K562 (cell line): ENCODE results near the gene EPN2. TPM values are rescaled to one million over a fixed set of nuclear protein-coding genes. Genes with fewer than 3 reads are reported as not detected.

Source experiments
- ATAC-seq: fragments of 200-7000 bp; cut with Tn5 transposase; 3 replicates; pipeline ENCODE4 v1.9.1; 2020; ENCODE audit warnings: moderate library complexity
- BruUV-seq: library from RNA; stranded (reverse); fragments of 400-500 nt; replicated peaks from 2 replicates; lab custom pipeline; 2021; lab: Mats Ljungman, UMichigan
- CTCF ChIA-PET: fragments of 300-600 bp; formaldehyde crosslinking; extraction: SDS; loops from one replicate; lab custom pipeline; 2021; ENCODE audit warnings: low intra/inter-chr PET ratio; lab: Yijun Ruan, JAX
- POLR2A ChIA-PET: fragments of 300-600, 350-650 bp; sonication (Branson Sonifier 250); formaldehyde crosslinking; extraction: SDS; loops from one replicate; lab custom pipeline; 2021; ENCODE audit warnings: antibody characterized with exemption, inconsistent platforms; lab: Yijun Ruan, JAX
- DNase-seq, 4 experiments: peaks; one replicate each; pipeline versions ENCODE4 v3.0.0 to v3.0.0-alpha.2; 2011 to 2018; ENCODE audit warnings: low spot score in 3 of 4, mixed read lengths in 3 of 4; ENCODE audit errors: extremely low read depth in 1 of 4
- FAIRE-seq: peaks from 2 replicates; lab custom pipeline; 2011; peaks lifted over from hg19 to GRCh38; lab: Jason Lieb, UNC
- H2AFZ ChIP-seq: 2 replicates; pipeline ENCODE4 v1.6.0; 2011; ENCODE audit warnings: low read depth, low read length, control low read depth, inconsistent platforms
- H3K27ac ChIP-seq: fragments of 200-600 bp; 3 replicates; pipeline ENCODE4 v1.8.0; 2011; ENCODE audit warnings: low read depth, mild to moderate bottlenecking, control low read depth, inconsistent platforms, low read length, moderate library complexity, mixed read lengths; ENCODE audit errors: extremely low read depth
- H3K27me3 ChIP-seq, 2 experiments: fragments of 300-600 bp in 1 of 2; 2 replicates in 1 of 2; 3 replicates in 1 of 2; pipeline versions ENCODE4 v1.6.0 to v1.8.0; 2011; ENCODE audit warnings: inconsistent platforms in 2 of 2, low read length in 2 of 2, mild to moderate bottlenecking in 1 of 2, mixed read lengths in 1 of 2, moderate library complexity in 1 of 2; ENCODE audit not compliant: control insufficient read depth in 2 of 2, insufficient read depth in 2 of 2
- H3K36me3 ChIP-seq: fragments of 300-600 bp; 3 replicates; pipeline ENCODE4 v1.8.0; 2011; ENCODE audit warnings: mild to moderate bottlenecking, low read length, inconsistent platforms; ENCODE audit not compliant: control insufficient read depth, insufficient read depth
- H3K4me1 ChIP-seq, 2 experiments: fragments of 200-600 bp in 1 of 2; replicated peaks in 1 of 2; 2 replicates in 1 of 2; 3 replicates in 1 of 2; pipeline versions ENCODE4 v1.5.1 to v1.8.0; 2011; ENCODE audit warnings: inconsistent platforms in 2 of 2, low read length in 2 of 2, mild to moderate bottlenecking in 1 of 2, mixed read lengths in 1 of 2, moderate library complexity in 1 of 2; ENCODE audit not compliant: control insufficient read depth in 2 of 2, insufficient read depth in 2 of 2
- H3K4me2 ChIP-seq: 2 replicates; pipeline ENCODE4 v1.6.1; 2011; ENCODE audit warnings: low read length, control low read depth, inconsistent platforms, mixed read lengths; ENCODE audit not compliant: insufficient read depth
- H3K4me3 ChIP-seq: fragments of 200-600 bp; sonication (generic), shearing (Covaris generic); 2 replicates; pipeline ENCODE4 v1.5.1; 2016; ENCODE audit warnings: control low read depth, inconsistent platforms
- H3K79me2 ChIP-seq: fragments of 200-600 bp; 3 replicates; pipeline ENCODE4 v1.8.0; 2011; ENCODE audit warnings: low read length, inconsistent platforms; ENCODE audit not compliant: control insufficient read depth, insufficient read depth
- H3K9ac ChIP-seq, 2 experiments: 2 replicates each; pipeline versions ENCODE4 v1.6.0 to v1.6.1; 2011; ENCODE audit warnings: low read depth in 2 of 2, low read length in 2 of 2, control low read depth in 1 of 2, inconsistent platforms in 1 of 2, mild to moderate bottlenecking in 1 of 2, mixed read lengths in 1 of 2; ENCODE audit not compliant: insufficient read depth in 1 of 2
- H3K9me1 ChIP-seq: one replicate; pipeline ENCODE4 v1.6.0; 2011; ENCODE audit warnings: inconsistent platforms, mild to moderate bottlenecking, low read length, moderate library complexity; ENCODE audit not compliant: control insufficient read depth, insufficient read depth
- H3K9me3 ChIP-seq: replicated peaks from 2 replicates; pipeline ENCODE4 v1.5.1; 2011; ENCODE audit warnings: low read depth, low read length, inconsistent platforms; ENCODE audit not compliant: control insufficient read depth, insufficient read depth
- H4K20me1 ChIP-seq: replicated peaks from 2 replicates; pipeline ENCODE4 v1.6.1; 2011; ENCODE audit warnings: low read length, inconsistent platforms, mixed read lengths; ENCODE audit not compliant: control insufficient read depth, insufficient read depth
- BCOR ChIP-seq: fragments of 450-650 bp; IDR thresholded peaks from 2 replicates; pipeline ENCODE4 v1.6.1; 2016
- CREB5 ChIP-seq: fragments of 250-450 bp; sonication (Bioruptor Pico); IDR thresholded peaks from 2 replicates; pipeline ENCODE4 v1.5.0; 2020; ENCODE audit warnings: mild to moderate bottlenecking
- SIX5 ChIP-seq, 2 experiments: IDR thresholded peaks; 2 replicates each; pipeline ENCODE4 v1.6.1; 2011; ENCODE audit warnings: low read length in 2 of 2, borderline replicate concordance in 1 of 2, low read depth in 1 of 2, mild to moderate bottlenecking in 1 of 2, moderate library complexity in 1 of 2; ENCODE audit not compliant: insufficient read depth in 1 of 2
- TOE1 ChIP-seq, 2 experiments: fragments of 450-650 bp in 1 of 2; sonication (generic) in 1 of 2; formaldehyde crosslinking in 1 of 2; IDR thresholded peaks; 2 replicates each; pipeline versions ENCODE4 v1.7.1 to v1.8.0; 2016 to 2022; ENCODE audit warnings: borderline replicate concordance in 2 of 2, mild to moderate bottlenecking in 2 of 2, antibody characterized with exemption in 1 of 2, inconsistent platforms in 1 of 2, low read depth in 1 of 2, missing genetic modification reagents in 1 of 2, moderate library complexity in 1 of 2
- ZNF232 ChIP-seq: sonication (generic); formaldehyde crosslinking; IDR thresholded peaks from 2 replicates; pipeline ENCODE4 v1.8.0; 2022; ENCODE audit warnings: mild to moderate bottlenecking, missing genetic modification reagents
- WGBS: fragments of 100-300 bp; shearing (Covaris generic); methylation state at CpG from one replicate; pipeline ENCODE4 v1.1.6; 2016; ENCODE audit warnings: low coverage, mixed read lengths; ENCODE audit not compliant: insufficient coverage; ENCODE audit errors: missing lambda C conversion rate; 5-methylcytosine and 5-hydroxymethylcytosine counted together
- in situ Hi-C: fragments of 300-500 bp; cut with MboI; formaldehyde crosslinking; loops from 4 replicates; pipeline ENCODE4 v1.15.0; 2018; ENCODE audit warnings: inconsistent platforms, mixed read lengths
- intact Hi-C: fragments of 100-400 bp; cut with micrococcal nuclease; formaldehyde crosslinking; loops from 2 replicates; pipeline ENCODE4 v1.14.2; 2022
- polyA plus RNA-seq, 8 experiments: library from polyadenylated mRNA; depleted of rRNA in 4 of 8; stranded (reverse) in 5 of 8; unstranded in 3 of 8; fragments of >200 nt; fragmentation: Nextera tagmentation in 2 of 8; fragmentation: Illumina TruSeq in 1 of 8; extraction: Ambion mirVana in 2 of 8; extraction: Trizol in 1 of 8; gene quantifications; 2 replicates each; pipeline versions ENCODE4 v1.2.1 to v1.2.3, GENCODE V29; 2011 to 2014; ENCODE audit warnings: inconsistent platforms in 1 of 8, missing spikeins in 1 of 8
- total RNA-seq, 7 experiments: library from RNA; depleted of rRNA in 6 of 7; stranded (reverse); fragments of >200 nt in 6 of 7; fragmentation: Illumina TruSeq in 2 of 7; extraction: Trizol in 2 of 7; gene quantifications; 2 replicates each; pipeline versions ENCODE4 v1.2.1 to v1.2.3, GENCODE V29; 2011 to 2021; ENCODE audit warnings: low replicate concordance in 1 of 7

Gene EPN2
- total and polyA plus RNA-seq, 9 of the 15 experiments (the other 6 are each of a cell fraction or from before 2014, with no cell fraction given), result 1.0 to 12.9 (median 8.9) TPM

GRCh38 chr17:19299866-19300265 lies 62.7 kb downstream of the EPN2 start (continued):
- TF ChIP-seq BCOR (no peak), ZNF232 (CRISPR knock-in tag) (no peak)

- no peak for FAIRE-seq
- Histone ChIP-seq H3K4me1 (peaks cover 26 to 30% of the 10 kb centered on the region in 2 experiments), H3K9ac (0 out of 4 replicates have a peak overlapping the region, but pooled peaks of 1 of the 2 experiments have one; percentile 45), H3K9me1 (peaks cover 7% of the 10 kb centered on the region), H3K27ac (no peak overlapping the region), H3K4me3 (no peak overlapping the region), H3K79me2 (peaks cover 7% of the 10 kb centered on the region; the same call in 1 of the 3 replicates), H3K4me2 (no peak overlapping the region), H3K9me3 (no peaks in the 10 kb centered on the region), H3K36me3 (no peaks in the 10 kb centered on the region), H2AFZ (no peak overlapping the region), H4K20me1 (no peaks in the 10 kb centered on the region), H3K27me3 (no peaks in the 10 kb centered on the region)
- POLR2A ChIA-PET, result interaction anchor here (0.8 to 1.0 kb wide), 2 partner anchors 21 to 22 kb away, joined by 3 read pairs; no protein-coding TSS in a partner anchor
- in situ Hi-C loops, result no loop called here
- no peak for DNase-seq
- TF ChIP-seq TOE1 (IDR thresholded peaks at IDR 0.05; ENCODE audit: borderline replicate concordance), result no peak
- TF ChIP-seq TOE1 (CRISPR knock-in tag; IDR thresholded peaks at IDR 0.05; ENCODE audit: borderline replicate concordance, low read depth), result no peak
- no peak for TF ChIP-seq SIX5 (IDR thresholded peaks at IDR 0.05; ENCODE audit: borderline replicate concordance in 1 of 2, insufficient read depth in 1 of 2, low read depth in 1 of 2, low read length in 2 of 2)
- no peak for TF ChIP-seq CREB5
- BruUV-seq, result no TSS peak
- CTCF ChIA-PET, result no interaction called here
- ATAC-seq, result no peak
- intact Hi-C loops, result no loop called here
- WGBS, result 71% methylated on average over 4 of the region's 5 CpGs
These were observed 64.2 kb downstream of the EPN2 start for GRCh38 chr17:19301274-19301951.
